K562 (cell line): Measurements from ENCODE around the gene MYCBPAP. TPM values are rescaled to one million over a fixed set of nuclear protein-coding genes. Genes with fewer than 3 reads are reported as not detected.

ENCODE experiments used
- ATF7 ChIP-seq: fragments of 450-650 bp; IDR thresholded peaks from 2 replicates; pipeline ENCODE4 v1.7.1; 2014; ENCODE audit warnings: mild to moderate bottlenecking, moderate library complexity
- DPF2 ChIP-seq: fragments of 450-650 bp; IDR thresholded peaks from 2 replicates; pipeline ENCODE4 v1.6.1; 2016
- ELK1 ChIP-seq: sonication (generic); formaldehyde crosslinking; IDR thresholded peaks from 2 replicates; pipeline ENCODE4 v1.8.1; 2022; ENCODE audit warnings: missing genetic modification reagents
- HIVEP1 ChIP-seq: fragments of 250-450 bp; sonication (Bioruptor Pico); IDR thresholded peaks from 2 replicates; pipeline ENCODE4 v1.4.0; 2020; ENCODE audit warnings: mild to moderate bottlenecking
- KDM5B ChIP-seq: fragments of 200-600 bp; sonication (generic); IDR thresholded peaks from 2 replicates; pipeline ENCODE4 v1.6.1; 2012; ENCODE audit warnings: low read depth, mild to moderate bottlenecking, moderate library complexity, low read length, control low read depth, inconsistent platforms; ENCODE audit not compliant: insufficient replicate concordance
- TAF15 ChIP-seq: fragments of 200-400 bp; formaldehyde crosslinking; IDR thresholded peaks from 2 replicates; pipeline ENCODE4 v1.6.1; 2017; ENCODE audit warnings: mild to moderate bottlenecking, low read depth, low read length, moderate library complexity
- ZNF253 ChIP-seq: fragments of 250-450 bp; sonication (Bioruptor Pico); conservative IDR thresholded peaks from 2 replicates; pipeline ENCODE4 v1.6.1; 2021; ENCODE audit warnings: mild to moderate bottlenecking
- ZNF277 ChIP-seq: fragments of 250-450 bp; sonication (Bioruptor Pico); IDR thresholded peaks from 2 replicates; pipeline ENCODE4 v1.8.0; 2022; ENCODE audit warnings: inconsistent platforms, mild to moderate bottlenecking, moderate library complexity, borderline replicate concordance
- polyA plus RNA-seq, 8 experiments: library from polyadenylated mRNA; depleted of rRNA in 4 of 8; stranded (reverse) in 5 of 8; unstranded in 3 of 8; fragments of >200 nt; fragmentation: Nextera tagmentation in 2 of 8; fragmentation: Illumina TruSeq in 1 of 8; extraction: Ambion mirVana in 2 of 8; extraction: Trizol in 1 of 8; gene quantifications; 2 replicates each; pipeline versions ENCODE4 v1.2.1 to v1.2.3, GENCODE V29; 2011 to 2014; ENCODE audit warnings: inconsistent platforms in 1 of 8, missing spikeins in 1 of 8
- total RNA-seq, 7 experiments: library from RNA; depleted of rRNA in 6 of 7; stranded (reverse); fragments of >200 nt in 6 of 7; fragmentation: Illumina TruSeq in 2 of 7; extraction: Trizol in 2 of 7; gene quantifications; 2 replicates each; pipeline versions ENCODE4 v1.2.1 to v1.2.3, GENCODE V29; 2011 to 2021; ENCODE audit warnings: low replicate concordance in 1 of 7

MYCBPAP gene
- total and polyA plus RNA-seq, 9 of the 15 experiments (the other 6 are each of a cell fraction or from before 2014, with no cell fraction given), result not detected

- TF ChIP-seq KDM5B (no peak), TAF15 (no peak), HIVEP1 (CRISPR knock-in tag) (no peak), DPF2 (no peak), ATF7 (no peak), ELK1 (no peak), ZNF277 (CRISPR knock-in tag) (no peak), ZNF253 (CRISPR knock-in tag) (no peak)
Measured at GRCh38 chr17:50458701-50459676, 49.2 kb upstream of the MYCBPAP start (continued).
